Astrocyte (in vitro differentiated cells and primary cell): Measurements from ENCODE around the gene ZNF519.

ENCODE experiments used
- EZH2 ChIP-seq: IDR thresholded peaks from 2 replicates; pipeline ENCODE4 v1.6.1; 2012; ENCODE audit warnings: mild to moderate bottlenecking, low read length, inconsistent platforms; ENCODE audit not compliant: insufficient read depth
- TF ChIP-seq, protein P1 (sequence below): IDR thresholded peaks from 2 replicates; pipeline ENCODE4 v1.5.1; 2011; ENCODE audit warnings: low read depth, mild to moderate bottlenecking, inconsistent platforms, low read length, moderate library complexity; ENCODE audit not compliant: insufficient read depth

DNA sequence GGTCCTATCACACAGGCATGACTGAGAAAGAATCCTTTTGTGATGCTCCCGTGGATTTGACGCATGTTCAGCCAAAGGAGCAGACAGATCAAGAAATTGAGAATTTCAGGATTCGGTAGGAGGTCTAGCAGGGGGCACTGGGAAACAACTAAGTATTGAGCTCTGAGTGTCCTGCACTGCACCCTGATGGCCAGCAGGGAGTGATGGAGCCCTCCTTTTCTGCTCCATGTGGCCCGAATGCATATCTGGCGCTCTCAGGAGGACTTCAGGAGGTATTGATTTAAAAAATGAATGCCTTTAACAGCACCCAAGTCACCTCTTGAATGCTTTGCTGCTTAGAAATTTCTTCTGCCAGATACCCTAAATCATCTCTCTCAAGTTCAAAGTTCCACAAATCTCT, 58.0 kb downstream of the ZNF519 start:
- TF ChIP-seq EZH2 = no peak
- TF ChIP-seq, protein P1, sequence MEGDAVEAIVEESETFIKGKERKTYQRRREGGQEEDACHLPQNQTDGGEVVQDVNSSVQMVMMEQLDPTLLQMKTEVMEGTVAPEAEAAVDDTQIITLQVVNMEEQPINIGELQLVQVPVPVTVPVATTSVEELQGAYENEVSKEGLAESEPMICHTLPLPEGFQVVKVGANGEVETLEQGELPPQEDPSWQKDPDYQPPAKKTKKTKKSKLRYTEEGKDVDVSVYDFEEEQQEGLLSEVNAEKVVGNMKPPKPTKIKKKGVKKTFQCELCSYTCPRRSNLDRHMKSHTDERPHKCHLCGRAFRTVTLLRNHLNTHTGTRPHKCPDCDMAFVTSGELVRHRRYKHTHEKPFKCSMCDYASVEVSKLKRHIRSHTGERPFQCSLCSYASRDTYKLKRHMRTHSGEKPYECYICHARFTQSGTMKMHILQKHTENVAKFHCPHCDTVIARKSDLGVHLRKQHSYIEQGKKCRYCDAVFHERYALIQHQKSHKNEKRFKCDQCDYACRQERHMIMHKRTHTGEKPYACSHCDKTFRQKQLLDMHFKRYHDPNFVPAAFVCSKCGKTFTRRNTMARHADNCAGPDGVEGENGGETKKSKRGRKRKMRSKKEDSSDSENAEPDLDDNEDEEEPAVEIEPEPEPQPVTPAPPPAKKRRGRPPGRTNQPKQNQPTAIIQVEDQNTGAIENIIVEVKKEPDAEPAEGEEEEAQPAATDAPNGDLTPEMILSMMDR = no peak
